Stomach smooth muscle (tissue), 2 donors: ENCODE results near the gene PUS1.

ENCODE experiments used
- H3K27ac ChIP-seq: one replicate; pipeline ENCODE4 v1.7.0; 2013; ENCODE audit warnings: mild to moderate bottlenecking, low read length, inconsistent platforms
- H3K27me3 ChIP-seq, 2 donors: one replicate each; pipeline ENCODE4 v1.7.0; 2013; ENCODE audit warnings: low read length in 2 of 2; ENCODE audit not compliant: insufficient read depth in 2 of 2, control insufficient read depth in 1 of 2
- H3K36me3 ChIP-seq, 2 donors: one replicate each; pipeline ENCODE4 v1.7.0; 2013; ENCODE audit warnings: low read length in 2 of 2; ENCODE audit not compliant: control insufficient read depth in 2 of 2, insufficient read depth in 2 of 2
- H3K4me1 ChIP-seq: one replicate; pipeline ENCODE4 v1.7.0; 2013; ENCODE audit warnings: low read length; ENCODE audit not compliant: control insufficient read depth, insufficient read depth
- H3K4me3 ChIP-seq, 2 donors: one replicate each; pipeline ENCODE4 v1.7.0; 2013; ENCODE audit warnings: low read length in 2 of 2
- H3K9ac ChIP-seq, 2 donors: one replicate each; pipeline ENCODE4 v1.7.0; 2013; ENCODE audit warnings: low read length in 2 of 2, mild to moderate bottlenecking in 1 of 2
- H3K9me3 ChIP-seq, 2 donors: one replicate each; pipeline ENCODE4 v1.7.0; 2013; ENCODE audit warnings: low read length in 2 of 2; ENCODE audit not compliant: control insufficient read depth in 2 of 2
- donor health status: healthy.
- donor health status: Pancreatic carcinoma.

The PUS1 gene

DNA sequence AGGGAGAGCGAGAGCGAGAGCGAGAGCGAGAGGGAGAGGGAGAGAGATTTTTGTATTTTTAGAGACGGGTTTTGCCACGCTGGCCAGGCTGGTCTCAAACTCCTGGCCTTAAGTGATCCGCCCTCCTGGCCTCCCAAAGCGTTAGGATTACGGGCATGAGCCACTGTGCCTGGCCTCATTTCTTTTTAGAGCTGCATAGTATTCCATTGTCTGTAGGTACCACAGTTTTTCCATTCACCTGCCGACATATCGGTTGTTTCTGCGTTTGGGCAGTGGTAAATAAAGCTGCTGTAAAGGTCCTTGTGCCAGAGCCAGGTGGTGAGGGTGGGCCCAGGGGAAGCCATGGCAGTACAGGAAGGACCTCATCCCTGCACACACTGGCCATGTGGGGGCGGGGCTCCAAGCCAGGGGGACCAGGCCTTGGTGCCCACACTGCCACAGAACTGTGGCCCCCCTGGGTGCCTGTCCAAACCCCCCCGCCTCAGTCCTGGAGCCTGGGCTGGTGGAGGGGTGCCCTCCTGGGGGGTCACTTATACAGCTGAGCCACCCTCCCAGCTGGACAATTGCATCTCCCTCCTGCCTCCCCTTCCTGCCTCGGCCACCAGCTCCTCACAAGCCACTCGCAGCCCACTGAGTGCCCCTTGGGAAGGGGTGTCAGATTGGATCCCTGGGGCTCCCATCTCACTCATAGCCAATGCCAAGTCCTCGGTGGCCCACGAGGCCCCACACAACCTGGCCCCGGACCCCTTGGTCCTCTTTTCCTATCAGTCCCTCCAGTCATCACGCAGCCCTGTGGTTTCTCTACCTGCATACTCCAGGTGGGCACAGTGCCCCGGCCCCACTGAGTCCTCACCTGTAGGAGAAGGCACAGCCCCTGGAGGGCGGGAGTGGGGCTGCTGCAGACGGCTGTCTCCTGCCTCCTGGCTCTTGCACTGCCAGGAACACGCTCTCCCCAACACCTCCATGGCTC lies 1.7 kb upstream of the PUS1 start:
- Histone ChIP-seq H3K9ac (no peak overlapping the region), H3K4me3 (no peak overlapping the region), H3K4me1 (peaks cover 13% of the 10 kb centered on the region), H3K27ac (no peak overlapping the region), H3K27me3 (no peaks in the 10 kb centered on the region), H3K36me3 (peaks cover 6% of the 10 kb centered on the region in 2 donors), H3K9me3 (no peaks in the 10 kb centered on the region)

DNA sequence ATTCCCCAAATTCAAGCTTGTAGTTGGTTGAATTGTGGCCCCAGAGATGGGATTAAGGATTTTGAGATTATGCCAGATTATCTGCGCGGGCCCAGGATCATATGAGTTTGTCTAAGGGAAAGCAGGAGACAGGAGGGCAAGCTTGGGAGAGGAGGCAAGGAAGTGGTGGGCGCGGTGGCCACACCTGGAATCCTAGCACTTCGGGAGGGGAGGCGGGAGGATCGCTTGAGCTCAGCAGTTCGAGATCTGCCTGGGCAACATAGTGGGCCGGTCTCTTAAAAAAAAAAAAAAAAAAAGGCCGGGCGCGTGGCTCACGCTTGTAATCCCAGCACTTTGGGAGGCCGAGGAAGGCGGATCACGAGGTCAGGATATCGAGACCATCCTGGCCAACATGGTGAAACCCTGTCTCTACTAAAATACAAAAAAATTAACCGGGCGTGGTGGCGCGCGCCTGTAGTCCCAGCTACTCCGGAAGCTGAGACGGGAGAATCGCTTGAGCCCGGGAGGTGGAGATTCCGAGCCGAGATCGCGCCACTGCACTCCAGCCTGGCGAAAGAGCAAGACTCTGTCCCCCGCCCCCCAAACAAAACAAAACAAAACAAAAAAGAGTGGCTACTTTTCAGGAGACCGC lies 881 bp upstream of the PUS1 start:
- Histone ChIP-seq H3K27ac (peak overlapping the region; percentile 46), H3K4me1 (peaks cover 13% of the 10 kb centered on the region)

DNA sequence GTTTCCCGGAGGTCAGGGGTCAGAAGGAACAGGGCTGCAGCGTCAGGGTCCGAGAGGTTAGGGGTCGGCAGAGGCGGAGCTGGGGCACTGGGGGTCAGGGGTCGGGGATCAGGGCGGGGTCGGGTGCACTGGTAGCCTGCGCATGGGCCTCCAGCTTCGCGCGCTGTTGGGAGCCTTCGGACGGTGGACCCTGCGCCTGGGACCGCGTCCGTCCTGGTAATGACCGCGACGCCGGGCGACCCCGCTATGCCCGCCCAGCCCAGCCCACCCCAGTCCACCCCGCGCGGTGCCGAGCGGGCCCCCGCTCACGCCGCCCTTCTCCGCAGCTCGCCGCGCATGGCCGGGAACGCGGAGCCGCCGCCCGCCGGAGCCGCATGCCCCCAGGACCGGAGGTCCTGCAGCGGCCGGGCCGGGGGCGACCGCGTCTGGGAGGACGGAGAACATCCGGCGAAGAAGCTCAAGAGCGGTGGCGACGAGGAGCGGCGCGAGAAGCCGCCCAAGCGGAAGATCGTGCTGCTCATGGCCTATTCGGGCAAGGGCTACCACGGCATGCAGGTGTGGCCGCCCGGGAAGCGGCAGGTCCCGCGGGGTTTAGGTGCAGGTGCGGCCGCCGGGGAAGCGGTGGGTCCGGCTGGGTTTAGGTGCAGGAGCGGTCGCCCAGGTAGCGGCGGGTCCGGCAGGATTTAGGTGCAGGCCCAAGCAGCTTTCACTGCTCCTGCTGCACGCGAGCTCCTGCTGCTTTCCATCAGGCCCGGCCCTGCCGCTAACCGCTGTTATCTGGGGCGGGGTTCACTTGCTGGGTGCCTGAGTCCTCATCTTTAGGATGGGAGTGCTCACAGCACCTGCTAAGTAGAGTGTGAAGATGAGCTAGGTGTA lies 743 bp downstream of the PUS1 start:
- H3K36me3 ChIP-seq, result peaks cover 18 to 23% of the 10 kb centered on the region in 2 donors
- H3K4me3 ChIP-seq, result peak overlapping the region; percentile 63 to 82
- H3K9ac ChIP-seq, result peak overlapping the region; percentile 64 to 71
- H3K27me3 ChIP-seq, result no peaks in the 10 kb centered on the region
- peaks cover 11% of the 10 kb centered on the region for H3K4me1 ChIP-seq
- H3K27ac ChIP-seq, result no peak overlapping the region
- no peaks in the 10 kb centered on the region for H3K9me3 ChIP-seq

More for the DNA sequence above, 881 bp upstream of the PUS1 start:
- Histone ChIP-seq H3K27me3 (no peaks in the 10 kb centered on the region), H3K36me3 (peaks cover 9 to 11% of the 10 kb centered on the region in 2 donors), H3K9ac (peak overlapping the region; percentile 47 to 55), H3K9me3 (no peaks in the 10 kb centered on the region), H3K4me3 (peak overlapping the region; percentile 60 to 78)

DNA sequence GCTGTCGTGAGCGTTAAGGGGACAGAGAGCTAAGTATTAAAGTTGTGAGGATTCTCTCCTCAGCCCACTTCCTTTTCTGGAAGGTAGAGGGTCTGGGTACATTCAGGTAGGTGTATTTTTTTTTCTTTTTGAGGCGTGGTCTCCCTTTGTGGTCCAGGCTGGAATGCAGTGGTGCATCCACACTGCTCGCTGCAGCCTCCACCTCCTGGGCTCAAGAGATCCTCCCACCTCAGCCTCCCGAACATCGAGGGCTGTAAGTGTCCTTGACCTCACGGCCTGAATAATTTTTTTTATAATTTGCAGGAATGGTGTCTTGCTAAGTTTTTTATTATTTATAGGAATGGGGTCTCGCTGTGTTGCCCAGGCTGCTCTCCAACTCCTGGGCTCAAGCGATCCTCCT lies 1.4 kb downstream of the PUS1 start:
- peaks cover 11% of the 10 kb centered on the region for H3K4me1 ChIP-seq
- H3K36me3 ChIP-seq, result peaks cover 18 to 23% of the 10 kb centered on the region in 2 donors
- no peaks in the 10 kb centered on the region for H3K27me3 ChIP-seq
- no peaks in the 10 kb centered on the region for H3K9me3 ChIP-seq
- H3K9ac ChIP-seq, result peak overlapping the region in 1 of 2 donors; percentile 55
- H3K27ac ChIP-seq, result no peak overlapping the region
- peak overlapping the region in 1 of 2 donors; percentile 82 for H3K4me3 ChIP-seq

DNA sequence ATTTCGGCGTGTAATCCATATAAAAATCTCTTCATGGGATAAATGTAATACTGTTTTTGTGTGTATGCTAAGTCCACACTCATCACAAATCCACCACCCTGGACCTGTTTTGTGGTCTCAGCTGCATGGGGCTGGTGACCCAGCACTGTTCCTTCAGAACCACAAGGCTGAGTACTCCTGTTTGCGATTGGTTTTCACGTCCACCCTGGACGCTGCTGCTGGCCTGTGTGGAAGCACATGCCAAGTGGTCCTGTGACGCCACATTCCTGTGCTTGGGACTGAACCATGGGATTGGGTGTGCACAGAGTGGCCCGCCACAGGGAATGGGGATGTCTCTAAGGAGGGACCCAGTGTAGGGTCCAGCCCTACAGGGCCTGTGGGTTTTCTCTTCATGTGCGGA lies 4.3 kb downstream of the PUS1 start:
- no peak overlapping the region for H3K27ac ChIP-seq
- peaks cover 18 to 23% of the 10 kb centered on the region in 2 donors for H3K36me3 ChIP-seq
- H3K4me3 ChIP-seq, result no peak overlapping the region
- H3K27me3 ChIP-seq, result no peaks in the 10 kb centered on the region
- H3K9ac ChIP-seq, result no peak overlapping the region
- peaks cover 10% of the 10 kb centered on the region for H3K4me1 ChIP-seq
- H3K9me3 ChIP-seq, result no peaks in the 10 kb centered on the region

DNA sequence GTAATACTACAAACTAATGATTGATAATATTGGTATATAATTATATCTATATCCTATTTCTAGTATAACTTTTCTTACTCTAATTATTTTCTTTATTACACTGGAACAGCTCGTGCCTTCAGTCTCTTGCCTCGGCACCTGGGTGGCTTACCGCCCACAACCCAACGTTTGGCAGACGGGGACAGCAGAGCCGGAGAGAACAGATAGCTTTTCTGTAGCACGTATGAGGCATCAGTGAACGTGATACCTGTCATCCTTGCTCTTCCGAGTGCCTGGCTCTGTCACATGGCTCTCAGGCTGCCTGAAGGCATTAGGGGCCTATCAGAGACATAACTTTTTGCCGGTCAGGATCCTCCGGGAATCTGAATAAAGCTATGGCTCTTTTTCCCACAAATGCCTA lies 5.5 kb downstream of the PUS1 start:
- Histone ChIP-seq H3K9ac (no peak overlapping the region), H3K4me3 (no peak overlapping the region), H3K9me3 (no peaks in the 10 kb centered on the region), H3K36me3 (peaks cover 22 to 27% of the 10 kb centered on the region in 2 donors), H3K27ac (no peak overlapping the region), H3K27me3 (no peaks in the 10 kb centered on the region), H3K4me1 (peaks cover 7% of the 10 kb centered on the region)

DNA sequence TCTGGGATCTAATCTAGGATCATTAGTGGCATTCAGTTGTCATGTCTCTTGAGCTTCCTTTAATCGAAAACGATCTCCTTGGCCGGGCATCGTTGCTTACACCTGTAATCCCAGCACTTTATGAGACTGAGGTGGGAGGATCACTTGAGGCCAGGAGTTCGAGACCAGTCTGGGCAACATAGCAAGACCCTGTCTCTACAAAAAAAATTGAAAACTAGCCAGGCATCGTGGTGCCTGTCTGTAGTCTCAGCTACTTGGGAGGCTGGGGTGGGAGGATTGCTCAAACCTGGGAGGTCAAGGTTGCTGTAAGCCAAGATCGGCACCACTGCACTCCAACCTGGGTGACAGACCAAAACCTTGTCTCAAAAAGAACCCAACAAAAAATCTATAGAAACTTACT lies 9.0 kb downstream of the PUS1 start:
- Histone ChIP-seq H3K36me3 (peaks cover 24 to 32% of the 10 kb centered on the region in 2 donors), H3K27ac (no peak overlapping the region), H3K27me3 (no peaks in the 10 kb centered on the region), H3K4me1 (no peaks in the 10 kb centered on the region), H3K9ac (no peak overlapping the region), H3K9me3 (no peaks in the 10 kb centered on the region), H3K4me3 (no peak overlapping the region)

DNA sequence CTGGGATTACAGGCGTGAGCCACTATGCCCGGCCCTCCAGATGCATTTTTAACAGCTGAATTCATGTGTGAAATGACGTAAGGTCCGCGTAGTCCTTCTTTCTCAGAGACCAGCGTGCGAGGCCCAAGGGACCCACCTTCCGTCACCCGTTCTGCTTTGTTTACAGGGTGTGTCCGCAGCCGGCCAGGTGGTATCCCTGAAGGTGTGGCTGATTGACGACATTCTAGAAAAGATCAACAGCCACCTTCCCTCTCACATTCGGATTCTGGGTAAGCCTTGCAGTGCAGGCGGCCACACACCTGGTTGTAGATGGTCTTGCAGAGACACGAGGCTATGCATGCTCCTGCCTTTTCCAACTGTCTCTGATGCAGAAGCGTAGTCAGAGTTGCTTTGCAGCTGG lies 9.9 kb downstream of the PUS1 start:
- H3K4me1 ChIP-seq, result no peaks in the 10 kb centered on the region
- H3K27me3 ChIP-seq, result no peaks in the 10 kb centered on the region
- no peak overlapping the region for H3K9ac ChIP-seq
- no peak overlapping the region for H3K4me3 ChIP-seq
- no peak overlapping the region for H3K27ac ChIP-seq
- peaks cover 18 to 28% of the 10 kb centered on the region in 2 donors for H3K36me3 ChIP-seq
- no peaks in the 10 kb centered on the region for H3K9me3 ChIP-seq

DNA sequence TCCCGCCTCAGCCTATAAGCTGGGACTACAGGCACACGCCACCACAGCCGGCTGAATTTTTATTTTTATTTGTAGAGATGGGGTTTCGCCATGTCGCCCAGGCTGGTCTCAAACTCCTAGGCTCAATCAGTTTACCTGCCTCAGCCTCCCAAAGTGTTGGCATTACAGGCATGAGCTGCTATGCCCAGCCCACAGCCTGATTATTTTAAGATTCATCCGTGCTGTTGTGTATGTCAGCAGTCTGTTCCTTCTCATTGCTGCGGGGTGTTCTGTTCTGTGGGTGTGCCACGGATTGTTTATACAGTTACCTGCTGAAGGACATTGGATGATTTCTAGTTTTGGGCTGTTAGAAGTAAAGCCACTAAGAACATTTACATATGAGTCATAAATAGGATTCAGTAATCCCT lies 11.1 kb downstream of the PUS1 start:
- H3K4me1 ChIP-seq, result no peaks in the 10 kb centered on the region
- peaks cover 15 to 22% of the 10 kb centered on the region in 2 donors for H3K36me3 ChIP-seq
- no peaks in the 10 kb centered on the region for H3K9me3 ChIP-seq
- H3K27me3 ChIP-seq, result no peaks in the 10 kb centered on the region
- H3K27ac ChIP-seq, result no peak overlapping the region
- H3K4me3 ChIP-seq, result no peak overlapping the region
- H3K9ac ChIP-seq, result no peak overlapping the region
